HG03378 (cell line): ENCODE results near the gene TSPAN17.

ENCODE experiments used
- ATAC-seq: cut with Tn5 transposase; IDR thresholded peaks from one replicate; pipeline ENCODE4 v1.9.1; 2021; ENCODE audit warnings: mild to moderate bottlenecking, moderate library complexity; ENCODE audit not compliant: unreplicated experiment

Gene TSPAN17

DNA sequence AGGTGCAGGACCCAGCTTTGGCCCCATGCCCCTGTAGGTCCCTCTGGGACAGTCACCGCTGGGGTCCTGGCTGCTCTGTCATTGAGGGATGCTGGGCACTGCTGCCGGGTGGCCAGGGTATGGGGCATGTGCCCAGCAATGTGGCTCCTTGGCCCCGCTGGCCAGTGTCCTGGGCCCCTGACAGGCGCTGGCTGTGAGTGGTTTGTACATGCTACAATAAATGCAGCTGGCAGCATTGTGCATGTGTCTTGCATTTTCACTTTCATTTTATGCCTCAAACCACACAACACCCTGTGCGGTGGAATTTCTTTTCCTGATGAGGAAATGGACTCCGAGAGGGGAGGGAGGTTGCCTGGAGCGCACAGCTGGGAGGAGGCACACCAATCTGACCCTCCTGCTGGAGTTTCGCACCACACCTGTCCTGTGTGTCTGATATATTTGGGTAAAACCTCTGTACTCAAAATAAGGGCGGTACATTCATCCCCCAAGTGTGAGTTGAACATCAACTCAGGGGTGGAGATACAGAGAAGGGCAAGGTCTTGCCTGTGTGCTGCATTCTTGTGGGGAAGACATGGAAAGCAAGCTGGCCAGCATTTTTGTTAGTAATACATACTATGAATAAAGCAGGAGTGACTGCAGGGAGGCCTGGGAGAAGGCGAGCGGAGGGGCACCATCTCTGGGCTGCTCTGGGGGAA lies 11.7 kb downstream of the TSPAN17 start:
- ATAC-seq = no peak

DNA sequence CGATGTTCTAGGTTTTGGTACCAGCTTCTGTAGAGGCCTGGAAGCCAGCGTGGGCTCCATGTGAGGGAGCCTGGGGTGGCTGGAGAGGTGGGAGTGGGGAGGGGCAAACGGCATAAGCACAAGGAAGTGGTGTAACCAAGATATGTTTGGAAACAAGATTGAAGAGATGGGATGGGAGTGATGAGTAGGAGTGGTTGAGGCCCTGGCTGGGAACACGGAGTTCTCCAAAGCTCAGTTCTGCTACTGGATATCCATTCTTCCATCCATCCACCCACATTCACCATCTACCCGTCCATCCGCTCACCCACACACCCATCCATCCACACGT lies 12.2 kb downstream of the TSPAN17 start:
- no peak for ATAC-seq

DNA sequence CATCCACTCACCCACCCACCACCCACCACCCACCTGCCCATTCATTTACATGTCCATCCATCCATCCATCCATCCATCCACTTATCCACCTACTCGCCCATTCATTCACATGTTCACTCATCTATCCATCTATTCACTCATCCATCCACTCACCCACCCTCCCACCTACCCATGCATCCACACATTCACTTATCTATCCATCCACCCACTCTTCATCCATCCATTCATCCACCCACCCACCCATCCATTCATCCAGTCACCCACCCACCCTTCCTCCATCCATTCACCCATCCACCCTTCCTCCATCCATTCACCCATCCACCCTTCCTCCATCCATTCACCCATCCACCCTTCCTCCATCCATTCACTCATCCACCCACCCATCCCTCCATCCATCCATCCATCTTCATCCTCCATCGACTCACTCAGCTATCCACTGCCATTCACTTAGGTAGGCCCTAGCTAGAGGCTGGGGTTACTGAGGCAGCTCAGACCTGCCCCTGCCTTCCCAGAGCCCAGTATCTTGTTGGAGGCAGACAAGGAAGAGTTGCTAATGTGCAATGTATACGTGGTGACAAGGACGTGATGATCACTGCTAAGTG lies 12.7 kb downstream of the TSPAN17 start:
- ATAC-seq = no peak

DNA sequence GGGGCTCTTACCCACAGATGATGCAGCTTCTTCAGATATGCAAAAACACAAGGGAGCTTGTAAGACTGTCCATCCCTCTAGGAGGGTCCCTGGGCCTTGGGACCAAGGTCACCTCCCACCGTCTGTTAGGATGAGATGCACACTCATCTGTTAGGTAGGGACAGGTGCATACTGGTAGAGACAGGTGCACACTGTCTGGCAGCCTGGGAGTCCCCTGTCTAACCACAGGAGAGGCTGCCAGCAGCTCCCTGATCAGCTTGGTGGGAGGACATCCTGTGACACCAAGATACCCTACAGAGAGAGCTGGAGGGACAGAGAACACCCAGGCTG lies 13.2 kb downstream of the TSPAN17 start:
- no peak for ATAC-seq

DNA sequence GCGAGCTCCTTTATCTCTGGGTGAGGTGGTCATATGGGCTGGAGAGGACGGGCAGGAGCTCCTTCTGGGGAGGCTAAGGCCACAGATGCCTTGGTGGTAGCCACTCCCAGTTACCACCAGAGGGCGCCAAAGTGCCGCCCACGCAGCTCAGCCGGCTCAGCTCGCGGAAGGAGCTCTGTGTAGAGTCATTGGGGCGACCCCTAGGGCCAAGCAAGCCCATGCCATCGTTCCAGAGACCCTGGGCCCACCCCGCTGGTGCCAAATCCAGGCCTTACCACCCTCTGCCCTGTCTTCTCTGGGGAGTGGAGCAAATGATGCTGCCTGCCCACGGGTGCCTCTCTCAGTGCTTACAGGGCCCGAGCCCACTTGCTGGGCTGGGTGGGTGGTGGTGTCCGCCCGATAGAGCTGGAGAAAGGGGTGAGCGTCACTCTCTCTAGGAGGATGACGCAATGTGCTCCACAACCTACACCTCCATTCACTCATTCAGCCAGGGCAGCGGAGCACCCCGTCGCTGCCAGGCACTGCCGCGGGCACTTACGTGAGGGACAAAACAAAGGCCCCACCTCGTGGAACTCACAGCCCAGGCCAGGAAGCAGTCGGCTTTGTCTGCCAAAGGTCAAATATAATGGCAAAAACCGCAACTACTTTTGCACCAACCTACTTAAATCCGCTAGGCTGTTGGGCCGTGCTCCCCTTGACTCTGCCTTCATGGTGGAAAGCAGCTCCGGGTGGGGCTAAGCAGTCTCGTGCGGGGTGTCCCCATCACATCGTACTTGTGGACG lies 13.8 kb downstream of the TSPAN17 start:
- ATAC-seq = no peak

DNA sequence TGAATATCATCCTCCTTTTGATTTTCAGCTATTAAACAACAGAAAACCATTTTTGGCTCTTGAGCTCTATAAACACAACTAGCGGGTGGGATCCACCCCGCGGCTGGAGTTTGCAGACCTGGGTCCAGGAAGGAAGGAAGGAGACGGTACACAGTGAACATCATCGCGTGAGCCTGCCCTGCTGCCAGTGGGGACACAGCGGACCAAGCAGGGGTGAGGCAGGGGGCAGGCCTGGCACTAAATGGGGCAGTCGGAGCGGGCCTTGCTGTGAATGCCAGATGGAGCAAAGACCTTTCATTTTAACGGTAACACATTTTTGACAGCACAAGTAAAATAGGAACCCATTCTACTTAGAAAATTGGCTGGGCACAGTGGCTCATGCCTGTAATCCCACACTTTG lies 14.4 kb downstream of the TSPAN17 start:
- no peak for ATAC-seq

DNA sequence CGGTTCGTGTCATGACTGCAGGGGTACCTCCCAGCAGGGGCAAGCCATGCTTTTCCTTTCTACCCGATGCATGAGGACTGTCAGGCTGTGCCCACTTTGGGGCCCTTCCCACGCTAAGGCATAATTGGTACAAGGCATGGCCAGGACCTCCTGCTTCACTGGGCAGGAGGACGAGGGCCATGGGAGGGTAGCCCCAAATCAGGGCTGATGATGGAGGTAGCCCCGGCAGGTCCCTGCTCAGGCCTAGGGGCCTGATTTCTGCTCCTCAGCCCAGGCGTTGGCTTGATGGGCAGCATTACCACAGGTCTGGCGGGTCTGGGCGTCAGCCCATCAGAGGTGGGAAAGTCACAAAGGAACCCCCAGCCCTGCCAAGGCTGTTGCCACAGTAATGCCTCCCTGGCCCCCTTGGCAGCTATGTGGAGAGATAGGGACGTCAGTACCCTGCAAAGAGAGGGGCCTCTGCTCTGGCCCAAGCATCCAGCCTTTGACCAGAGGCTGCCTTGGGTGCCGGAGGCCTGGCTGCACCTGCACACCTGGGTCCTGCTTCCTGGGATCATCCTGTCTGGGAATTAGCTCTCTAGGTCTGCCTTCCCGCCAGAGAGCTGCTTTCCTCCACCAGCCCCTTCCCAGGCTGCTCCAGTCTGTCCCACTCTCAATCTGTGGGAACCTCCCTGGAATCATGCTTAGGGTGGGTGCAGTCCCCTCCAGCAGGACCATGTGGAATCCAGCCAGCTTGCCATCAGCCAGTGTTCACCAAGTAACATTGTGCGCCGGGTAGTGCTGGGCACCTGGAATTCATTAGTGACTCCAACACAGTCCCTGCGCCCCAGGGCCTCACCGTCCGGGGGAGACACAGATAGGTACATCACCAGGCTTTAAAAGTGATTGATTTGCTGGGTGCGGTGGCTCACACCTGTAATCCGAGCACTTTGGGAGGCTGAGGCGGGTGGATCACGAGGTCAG lies 15.4 kb downstream of the TSPAN17 start:
- no peak for ATAC-seq

DNA sequence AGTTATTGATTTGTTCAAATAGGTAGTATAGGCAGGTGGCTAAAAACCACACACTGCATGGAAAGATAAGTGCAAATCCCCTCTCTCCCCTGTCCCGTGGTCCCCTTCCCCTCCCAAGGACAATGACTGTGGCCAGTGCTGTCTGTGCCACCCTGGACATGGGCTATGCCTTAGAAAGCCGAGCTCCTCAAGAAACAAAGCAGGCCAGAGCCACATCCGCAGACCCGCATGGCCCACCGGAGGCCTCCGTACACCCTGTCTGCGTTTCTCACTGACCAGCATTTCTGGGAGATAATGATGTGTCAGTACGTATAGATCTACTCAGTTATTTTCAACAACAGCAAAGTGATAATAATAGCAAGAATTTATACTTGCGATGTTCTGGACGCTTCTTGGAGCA lies 16.3 kb downstream of the TSPAN17 start:
- no peak for ATAC-seq

DNA sequence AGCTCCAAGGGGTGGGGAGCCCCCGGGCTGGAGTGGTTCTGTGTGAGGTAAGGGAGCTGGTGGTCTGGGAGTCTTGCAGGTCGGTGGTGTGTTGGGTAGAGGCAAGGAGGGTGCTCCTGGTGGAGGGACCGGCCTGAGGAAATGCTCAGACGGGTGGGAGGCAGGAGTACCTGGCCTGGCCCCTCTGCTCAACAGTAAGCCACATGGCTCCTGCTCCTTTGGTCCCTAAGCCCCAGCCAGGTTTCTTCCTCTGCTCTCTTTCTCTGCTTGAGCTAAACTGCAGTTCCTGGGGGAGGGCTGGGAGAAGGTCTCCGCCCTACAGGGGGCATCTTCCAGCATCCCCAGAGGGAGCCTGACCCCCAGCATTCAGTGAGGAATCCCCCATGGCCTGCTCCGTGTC lies 17.2 kb downstream of the TSPAN17 start:
- no peak for ATAC-seq

DNA sequence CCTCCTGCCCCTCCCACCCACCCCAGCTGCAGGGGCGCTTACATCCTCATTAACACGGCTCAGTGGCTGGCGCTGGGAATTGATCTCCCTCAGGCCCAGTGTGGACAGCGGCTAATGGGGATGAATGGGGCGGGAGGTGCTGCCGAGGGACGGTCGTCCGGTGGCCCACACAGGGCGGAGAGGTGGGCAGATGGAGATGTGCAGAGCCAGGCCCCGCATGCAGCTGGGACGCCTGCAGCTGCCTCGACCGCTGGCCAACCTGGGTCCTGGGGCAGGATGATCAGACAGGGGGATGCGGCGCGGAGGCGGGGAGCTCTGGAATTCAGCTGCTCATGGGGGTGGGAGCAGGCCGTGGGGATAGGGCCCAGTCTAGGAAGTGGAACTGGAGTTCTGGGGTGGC lies 17.6 kb downstream of the TSPAN17 start:
- ATAC-seq = no peak

DNA sequence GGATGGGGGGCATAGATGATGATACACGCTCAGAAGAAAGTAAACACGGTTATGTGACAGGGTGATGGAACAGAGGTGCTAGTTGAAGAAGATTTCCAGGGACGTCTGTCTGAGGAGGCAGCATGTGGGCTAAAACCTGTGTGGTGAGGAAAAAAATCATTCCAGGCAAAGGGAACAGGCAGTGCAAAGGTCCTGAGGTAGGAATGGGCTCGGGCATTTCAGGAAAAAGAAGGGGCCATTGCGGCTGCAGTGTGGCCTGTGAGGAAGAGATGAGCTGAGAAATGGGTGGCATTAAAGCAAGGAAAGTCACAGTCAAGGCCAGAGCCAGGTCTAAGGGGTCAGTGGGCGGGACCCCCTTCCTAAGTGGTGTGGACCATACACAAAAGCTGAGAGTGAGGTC lies 18.2 kb downstream of the TSPAN17 start:
- no peak for ATAC-seq

DNA sequence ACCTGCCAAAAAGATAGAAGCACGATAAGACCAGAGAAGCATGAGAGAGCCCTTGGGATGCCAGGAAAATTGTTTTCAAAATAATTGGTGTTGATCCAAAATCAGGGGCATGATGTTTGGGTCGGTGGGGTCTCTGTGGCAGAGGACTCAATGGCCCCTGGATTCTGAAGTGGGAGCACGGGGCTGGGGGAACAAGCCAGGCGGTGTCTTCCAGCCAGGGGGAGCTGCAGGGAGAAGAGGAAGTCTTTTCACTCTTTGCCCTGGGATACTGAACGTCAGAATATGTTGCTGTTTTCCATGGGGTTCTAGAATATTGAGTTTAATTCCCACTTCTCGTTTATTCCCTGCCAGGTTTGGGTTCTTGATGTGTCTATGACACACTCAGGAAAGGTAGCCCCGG lies 20.4 kb downstream of the TSPAN17 start:
- no peak for ATAC-seq

DNA sequence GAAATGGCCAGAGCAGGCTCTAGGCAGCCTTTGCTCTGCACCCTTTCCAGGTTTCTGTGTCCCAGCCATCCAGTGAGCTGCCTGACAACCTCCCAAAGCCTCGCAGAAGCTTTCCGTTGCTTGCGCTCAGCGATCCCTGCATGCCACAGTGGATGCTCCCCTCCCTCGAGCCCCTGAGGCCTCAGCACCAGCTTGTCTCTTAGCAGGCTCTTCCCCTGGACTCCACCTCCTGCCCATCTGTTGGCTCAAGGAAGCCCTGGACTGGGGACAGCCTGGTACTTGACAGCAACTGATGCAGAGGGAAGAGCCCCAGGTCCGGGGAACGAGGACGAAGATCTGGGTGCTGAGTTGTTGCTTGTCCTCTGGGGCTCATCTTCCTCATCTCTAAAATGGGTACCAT lies 23.2 kb downstream of the TSPAN17 start:
- no peak for ATAC-seq

DNA sequence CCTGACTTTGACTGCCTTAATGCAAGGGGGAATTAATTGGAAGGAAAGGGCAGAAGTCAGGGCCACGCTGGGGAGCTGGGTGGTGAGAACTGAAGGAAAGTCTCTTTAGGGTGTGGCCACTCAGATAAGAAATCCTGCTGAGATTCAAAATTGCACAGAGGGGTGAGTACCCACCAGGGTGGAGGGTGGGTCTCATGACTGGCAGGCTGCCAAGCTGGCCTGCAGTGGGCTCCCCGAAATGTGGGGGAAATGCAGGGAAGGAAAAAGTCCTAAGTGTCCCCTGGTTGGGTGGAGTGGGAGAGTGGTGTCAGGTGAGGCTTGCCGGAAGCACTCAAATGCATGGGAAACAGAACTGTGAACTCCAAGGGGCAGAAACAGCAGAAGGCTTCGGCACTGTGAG lies 24.1 kb downstream of the TSPAN17 start:
- no peak for ATAC-seq

DNA sequence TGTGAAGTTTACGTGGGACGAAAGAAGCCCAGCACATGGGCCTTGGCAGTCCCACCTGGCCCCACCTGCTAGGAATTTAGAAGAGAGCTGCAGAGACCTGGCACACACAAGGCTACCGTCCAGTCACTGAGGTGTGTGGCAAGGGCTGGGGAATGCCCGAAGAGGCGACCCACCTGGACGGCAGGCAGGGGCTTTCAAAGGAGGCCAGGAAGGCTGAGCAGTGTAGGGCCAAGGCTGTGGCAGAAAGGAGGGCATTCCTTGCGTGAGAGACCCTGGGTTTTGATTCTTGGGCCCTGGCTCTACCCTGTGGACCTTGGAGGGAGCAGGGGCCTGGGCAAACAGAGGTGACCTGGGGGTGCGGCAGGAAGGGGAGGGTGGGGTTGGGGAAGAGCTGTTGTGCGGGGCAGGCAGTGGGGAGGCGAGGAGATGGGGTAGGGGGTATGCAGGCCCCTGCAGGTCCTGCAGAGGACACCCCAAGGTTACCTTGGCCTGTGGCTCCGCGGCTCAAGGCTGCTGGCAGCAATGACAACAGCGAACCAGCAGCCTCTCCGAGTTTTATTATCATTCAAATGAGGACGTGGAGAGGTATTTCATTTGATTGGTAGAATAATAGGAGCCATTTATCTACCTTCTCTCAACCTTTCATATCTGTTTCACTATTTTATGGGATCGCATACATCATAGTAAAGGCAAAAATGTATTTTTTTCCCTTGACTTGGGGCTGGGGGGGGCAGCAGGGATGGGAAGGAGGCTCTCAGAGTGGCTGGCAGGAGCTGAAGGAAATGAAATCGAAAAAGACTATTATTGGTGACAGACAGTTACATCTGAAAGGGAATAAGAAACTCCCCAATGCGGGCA lies 24.8 kb downstream of the TSPAN17 start:
- ATAC-seq = no peak

DNA sequence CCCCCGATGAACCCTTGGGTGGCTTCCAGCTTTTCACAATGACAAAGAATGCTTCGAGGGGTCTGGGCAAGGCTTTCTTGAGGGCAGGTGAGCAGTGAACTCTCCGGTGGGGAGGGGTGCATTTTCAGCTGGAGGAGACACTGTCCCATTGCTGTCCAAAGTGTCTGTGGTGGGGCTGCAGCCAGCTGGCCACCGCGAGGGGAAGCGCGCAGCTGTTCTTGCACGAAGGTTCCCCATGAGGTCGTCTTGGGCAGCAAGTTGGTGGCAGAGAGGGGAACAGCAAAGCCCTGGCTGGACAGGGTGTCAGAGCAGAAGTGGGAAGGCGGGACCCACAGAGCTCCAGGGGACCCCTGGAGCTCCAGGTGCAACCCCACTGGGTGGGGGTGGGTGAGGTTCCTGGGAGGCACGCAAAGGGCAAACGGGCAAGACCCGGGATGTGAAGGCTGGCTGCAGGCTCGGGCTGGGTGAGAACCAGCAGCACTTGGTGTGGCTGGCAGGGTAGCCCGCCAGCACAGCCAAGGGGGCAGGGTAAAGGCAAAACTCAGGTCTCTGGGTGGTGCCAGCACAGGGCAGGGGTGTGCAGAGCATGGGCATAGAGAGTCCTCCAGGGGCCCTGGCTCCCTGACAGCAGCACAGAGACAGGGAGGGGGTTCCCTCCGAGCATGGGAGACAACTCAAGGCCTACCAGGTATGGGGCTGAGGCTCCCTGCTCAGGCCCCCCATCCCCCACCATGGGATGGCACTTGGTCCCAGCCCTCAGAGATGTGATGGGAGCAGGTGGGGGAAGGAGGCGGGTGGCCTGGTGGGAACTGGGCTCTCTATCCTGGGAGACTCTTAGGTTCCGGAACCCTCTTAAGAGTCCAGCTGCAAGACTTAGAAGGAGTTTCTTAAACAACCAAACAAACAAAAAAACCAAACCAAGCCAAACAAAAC lies 26.6 kb downstream of the TSPAN17 start:
- ATAC-seq = no peak

DNA sequence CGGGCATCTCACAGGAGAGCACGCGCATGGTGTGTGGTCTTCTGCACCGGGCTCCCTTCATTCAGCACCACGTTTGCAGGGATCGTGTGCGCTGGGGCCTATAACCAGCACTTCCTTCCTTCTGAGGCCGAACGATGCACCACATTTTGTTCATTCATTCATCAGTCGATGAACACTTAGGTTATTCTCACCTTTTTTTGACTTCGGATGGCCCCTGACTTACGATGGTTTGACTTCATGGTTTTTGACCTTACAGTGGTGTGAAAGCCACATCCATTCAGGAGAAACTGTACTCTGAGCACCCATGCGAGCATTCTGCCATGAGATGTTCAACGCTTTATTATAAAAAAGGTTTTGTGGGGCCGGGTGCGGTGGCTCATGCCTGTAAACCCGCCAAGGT lies 27.5 kb downstream of the TSPAN17 start:
- no peak for ATAC-seq

DNA sequence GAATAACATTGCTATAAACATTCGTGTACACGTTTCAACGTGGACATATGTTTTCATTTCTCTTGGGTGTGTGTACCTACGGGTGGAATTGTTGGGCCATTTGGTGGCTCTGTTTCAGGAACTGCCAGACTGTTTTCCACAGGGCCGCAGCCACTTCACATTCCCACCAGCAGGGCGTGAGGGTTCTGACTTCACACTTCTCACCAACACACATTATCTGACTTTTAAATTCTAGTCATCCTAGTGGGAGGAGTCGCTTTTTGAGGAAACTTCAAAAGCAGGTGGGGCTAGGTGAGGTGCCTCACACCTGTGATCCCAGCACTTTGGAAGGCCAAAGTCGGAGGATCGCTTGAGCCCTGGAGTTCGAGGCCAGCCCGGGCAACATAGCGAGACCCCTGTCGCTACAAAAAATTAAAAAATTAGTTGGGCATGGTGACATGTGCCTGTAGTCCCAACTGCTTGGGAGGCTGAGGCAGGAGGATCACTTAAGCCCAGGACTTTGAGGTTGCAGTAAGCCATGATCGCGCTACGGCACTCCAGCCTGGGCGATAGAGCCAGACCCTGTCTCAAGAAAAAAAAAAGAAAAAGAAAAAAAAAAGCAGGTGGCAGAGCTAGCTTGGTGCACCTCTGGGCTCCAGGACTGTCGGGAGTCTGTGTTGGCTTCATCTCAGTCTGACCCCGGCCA lies 28.5 kb downstream of the TSPAN17 start:
- ATAC-seq = no peak

DNA sequence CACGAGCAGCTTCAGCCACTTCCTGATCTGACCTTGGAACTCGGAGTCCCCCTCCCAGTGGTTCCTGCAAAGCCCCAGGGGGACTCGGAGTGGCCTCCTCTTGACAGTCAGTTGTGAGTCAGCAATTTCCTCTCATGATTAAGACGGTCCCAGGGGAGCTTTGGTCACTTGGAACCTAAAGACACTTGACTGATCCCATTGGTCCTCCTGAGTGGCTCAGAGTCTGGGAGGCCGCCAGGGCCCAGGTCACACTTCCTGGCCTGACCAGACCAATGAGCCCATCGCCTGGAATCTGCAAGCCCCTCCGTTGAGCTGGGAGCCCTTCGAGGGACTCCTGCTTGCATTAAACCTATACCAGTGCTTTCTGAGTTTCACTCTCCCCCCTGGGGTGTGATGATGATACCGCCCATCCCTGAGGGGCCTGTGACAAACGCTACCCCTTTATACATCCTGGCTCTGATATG lies 29.1 kb downstream of the TSPAN17 start:
- peak; percentile 84 for ATAC-seq
